ENCODE results near the gene KIAA0408. TPM values are rescaled to one million over a fixed set of nuclear protein-coding genes. Genes with fewer than 3 reads are reported as not detected.

The KIAA0408 gene
- total RNA-seq, 1 donor from 2014 or later: not detected

GRCh38 chr6:127489248-127489647 lies 30.1 kb upstream of the KIAA0408 start:
- Histone ChIP-seq H3K9me3 (no peaks in the 10 kb centered on the region), H3K27me3 (no peaks in the 10 kb centered on the region), H3K4me1 (no peaks in the 10 kb centered on the region), H3K36me3 (no peaks in the 10 kb centered on the region), H3K4me3 (no peak overlapping the region), H3K27ac (no peak overlapping the region)
- DNase-seq (ENCODE audit: low spot score in 2 of 2): no peak
- intact Hi-C loops (cut with DNase I): no loop called here
- no peak for TF ChIP-seq CTCF (IDR thresholded peaks at IDR 0.05)

GRCh38 chr6:127486934-127487333 lies 27.7 kb upstream of the KIAA0408 start:
- H3K36me3 ChIP-seq: no peaks in the 10 kb centered on the region
- TF ChIP-seq CTCF (IDR thresholded peaks at IDR 0.05): no peak

GRCh38 chr6:127484212-127484863 lies 25.1 kb upstream of the KIAA0408 start:
- intact Hi-C loops (cut with DNase I): no loop called here
- no peak for TF ChIP-seq CTCF (IDR thresholded peaks at IDR 0.05)
- Histone ChIP-seq H3K4me1 (no peaks in the 10 kb centered on the region), H3K27ac (no peak overlapping the region), H3K4me3 (no peak overlapping the region), H3K36me3 (no peaks in the 10 kb centered on the region), H3K27me3 (no peaks in the 10 kb centered on the region), H3K9me3 (no peaks in the 10 kb centered on the region)
- DNase-seq (ENCODE audit: low spot score in 2 of 2): no peak

More at GRCh38 chr6:127486934-127487333, 27.7 kb upstream of the KIAA0408 start:
- H3K4me3 ChIP-seq: no peak overlapping the region
- no peak for DNase-seq (ENCODE audit: low spot score in 2 of 2)
- no peaks in the 10 kb centered on the region for H3K4me1 ChIP-seq
- no peaks in the 10 kb centered on the region for H3K9me3 ChIP-seq
- no peak overlapping the region for H3K27ac ChIP-seq
- H3K27me3 ChIP-seq: no peaks in the 10 kb centered on the region
- intact Hi-C loops (cut with DNase I): no loop called here

DNA sequence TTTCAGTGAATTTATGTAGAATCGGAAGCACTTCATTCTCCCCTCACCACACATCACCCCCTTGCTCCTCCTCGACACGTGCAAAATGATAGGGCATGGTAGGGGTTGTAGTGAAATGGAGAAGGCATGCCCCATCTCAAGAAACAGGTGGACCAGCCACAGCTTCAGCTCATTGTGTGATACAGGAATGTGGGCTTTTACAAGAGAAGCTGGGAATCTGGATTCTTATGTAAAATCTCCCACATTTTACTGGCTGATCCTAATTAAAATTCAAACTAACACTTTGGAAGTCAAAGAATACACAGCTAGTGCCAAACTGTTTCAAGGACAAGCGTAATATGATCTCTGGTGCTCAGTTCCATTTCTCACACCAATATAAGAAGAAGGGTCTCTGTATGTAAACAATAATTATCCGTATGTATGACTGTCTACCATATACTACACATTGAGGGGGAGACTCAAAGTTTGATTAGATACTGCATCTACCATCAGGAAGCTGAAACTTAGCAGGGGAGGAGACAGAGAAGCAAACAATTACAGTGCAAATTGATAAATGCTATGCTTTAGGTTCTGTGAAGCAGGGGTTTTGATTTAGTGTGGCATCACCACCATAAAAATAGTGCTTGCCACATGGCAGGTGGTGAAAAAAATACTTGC lies 24.3 kb upstream of the KIAA0408 start:
- H3K27ac ChIP-seq: no peak overlapping the region
- no peaks in the 10 kb centered on the region for H3K36me3 ChIP-seq
- no peaks in the 10 kb centered on the region for H3K9me3 ChIP-seq
- H3K4me1 ChIP-seq: no peaks in the 10 kb centered on the region
- DNase-seq (ENCODE audit: low spot score in 2 of 2): no peak
- no peaks in the 10 kb centered on the region for H3K27me3 ChIP-seq
- TF ChIP-seq CTCF (IDR thresholded peaks at IDR 0.05): no peak
- intact Hi-C loops (cut with DNase I): no loop called here
- H3K4me3 ChIP-seq: no peak overlapping the region

- Histone ChIP-seq H3K4me1 (no peaks in the 10 kb centered on the region), H3K36me3 (no peaks in the 10 kb centered on the region), H3K27me3 (no peaks in the 10 kb centered on the region), H3K4me3 (no peak overlapping the region), H3K27ac (no peak overlapping the region), H3K9me3 (no peaks in the 10 kb centered on the region)
- DNase-seq (ENCODE audit: low spot score in 2 of 2): no peak
- TF ChIP-seq CTCF (IDR thresholded peaks at IDR 0.05): no peak
- intact Hi-C loops (cut with DNase I): no loop called here
Observed at GRCh38 chr6:127482325-127482724, 23.1 kb upstream of the KIAA0408 start.

Data from ascending aorta (tissue), 2 donors.